Parathyroid adenoma (tissue), 2 donors: ENCODE measurements around the gene THY1.

Experiments used
- H2AFZ ChIP-seq: fragments of 300-600 bp; sonication (generic); one replicate; pipeline ENCODE4 v1.7.0; 2017; ENCODE audit warnings: antibody characterized with exemption, mild to moderate bottlenecking
- H3K27ac ChIP-seq: fragments of 300-600 bp; sonication (generic); one replicate; pipeline ENCODE4 v1.7.0; 2017
- H3K27me3 ChIP-seq: fragments of 300-600 bp; sonication (generic); one replicate; pipeline ENCODE4 v1.7.0; 2017; ENCODE audit warnings: low read length; ENCODE audit not compliant: control insufficient read depth, insufficient read depth
- H3K36me3 ChIP-seq: fragments of 300-600 bp; sonication (generic); one replicate; pipeline ENCODE4 v1.7.0; 2017; ENCODE audit warnings: low read length; ENCODE audit not compliant: control insufficient read depth, insufficient read depth
- H3K4me1 ChIP-seq: fragments of 300-600 bp; sonication (generic); one replicate; pipeline ENCODE4 v1.7.0; 2017; ENCODE audit warnings: control low read depth
- H3K4me2 ChIP-seq: fragments of 300-600 bp; sonication (generic); one replicate; pipeline ENCODE4 v1.7.0; 2017; ENCODE audit warnings: low read length
- H3K4me3 ChIP-seq: fragments of 300-600 bp; sonication (generic); one replicate; pipeline ENCODE4 v1.7.0; 2017; ENCODE audit warnings: low read depth, low read length
- H3K79me2 ChIP-seq: fragments of 300-600 bp; sonication (generic); one replicate; pipeline ENCODE4 v1.7.0; 2017; ENCODE audit warnings: control low read depth
- H3K9ac ChIP-seq: fragments of 300-600 bp; sonication (generic); one replicate; pipeline ENCODE4 v1.7.0; 2017; ENCODE audit warnings: mild to moderate bottlenecking
- H3K9me3 ChIP-seq: fragments of 300-600 bp; sonication (generic); one replicate; pipeline ENCODE4 v1.7.0; 2017; ENCODE audit warnings: low read length; ENCODE audit not compliant: control insufficient read depth
- CTCF ChIP-seq: fragments of 300-600 bp; sonication (generic); IDR thresholded peaks from one replicate; pipeline ENCODE4 v1.7.0; 2017; ENCODE audit warnings: antibody characterized with exemption, mild to moderate bottlenecking
- donor health status: primary hyperparathyroidism.

Gene THY1

GRCh38 chr11:119414734-119415133 lies 8.2 kb downstream of the THY1 start:
- H3K27me3 ChIP-seq: no peaks in the 10 kb centered on the region
- H3K79me2 ChIP-seq: no peaks in the 10 kb centered on the region
- peaks cover under 1% of the 10 kb centered on the region for H3K4me1 ChIP-seq
- no peak overlapping the region for H3K27ac ChIP-seq
- H3K4me2 ChIP-seq: no peak overlapping the region
- H3K4me3 ChIP-seq: no peak overlapping the region
- no peak overlapping the region for H2AFZ ChIP-seq
- no peaks in the 10 kb centered on the region for H3K36me3 ChIP-seq
- no peak overlapping the region for H3K9ac ChIP-seq
- no peak for TF ChIP-seq CTCF
- no peaks in the 10 kb centered on the region for H3K9me3 ChIP-seq

GRCh38 chr11:119414321-119414720 lies 8.7 kb downstream of the THY1 start:
- no peak overlapping the region for H3K4me2 ChIP-seq
- no peak overlapping the region for H2AFZ ChIP-seq
- H3K36me3 ChIP-seq: no peaks in the 10 kb centered on the region
- no peak overlapping the region for H3K4me3 ChIP-seq
- H3K79me2 ChIP-seq: no peaks in the 10 kb centered on the region
- H3K27ac ChIP-seq: no peak overlapping the region
- H3K9ac ChIP-seq: no peak overlapping the region
- no peaks in the 10 kb centered on the region for H3K9me3 ChIP-seq
- H3K27me3 ChIP-seq: no peaks in the 10 kb centered on the region
- no peak for TF ChIP-seq CTCF
- H3K4me1 ChIP-seq: no peaks in the 10 kb centered on the region

- Histone ChIP-seq H3K36me3 (no peaks in the 10 kb centered on the region), H3K79me2 (no peaks in the 10 kb centered on the region), H3K4me3 (no peak overlapping the region), H3K4me2 (no peak overlapping the region), H2AFZ (no peak overlapping the region), H3K9ac (no peak overlapping the region), H3K4me1 (no peaks in the 10 kb centered on the region), H3K27me3 (no peaks in the 10 kb centered on the region), H3K27ac (no peak overlapping the region), H3K9me3 (no peaks in the 10 kb centered on the region)
- no peak for TF ChIP-seq CTCF
Observed at GRCh38 chr11:119412072-119412471, 10.9 kb downstream of the THY1 start.

- Histone ChIP-seq H3K4me3 (no peak overlapping the region), H3K4me1 (no peaks in the 10 kb centered on the region), H3K27ac (no peak overlapping the region), H3K4me2 (no peak overlapping the region), H2AFZ (no peak overlapping the region), H3K79me2 (no peaks in the 10 kb centered on the region), H3K9ac (no peak overlapping the region), H3K9me3 (no peaks in the 10 kb centered on the region), H3K36me3 (no peaks in the 10 kb centered on the region), H3K27me3 (no peaks in the 10 kb centered on the region)
- no peak for TF ChIP-seq CTCF
Observed at GRCh38 chr11:119410501-119410900, 12.5 kb downstream of the THY1 start.

DNA sequence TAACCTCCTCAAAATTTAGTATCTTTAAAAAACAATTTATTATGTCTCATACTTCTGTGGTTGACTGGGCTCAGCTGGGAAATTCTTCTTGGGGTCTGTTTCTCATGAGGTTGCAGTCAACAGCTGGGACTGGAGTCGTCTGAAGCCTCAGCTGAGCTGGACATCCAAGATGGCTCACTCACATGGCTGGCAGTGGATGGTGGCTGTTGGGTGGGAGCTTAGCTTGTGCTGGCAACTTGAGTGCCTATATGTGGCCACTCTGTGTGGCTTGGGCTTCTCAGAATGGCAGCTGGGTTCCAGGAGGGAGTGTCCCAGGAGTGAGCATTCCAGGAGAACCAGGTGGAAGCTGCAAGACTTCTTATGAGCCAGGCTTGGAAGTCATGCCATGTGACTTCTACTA lies 13.2 kb downstream of the THY1 start:
- H3K9ac ChIP-seq: no peak overlapping the region
- no peaks in the 10 kb centered on the region for H3K4me1 ChIP-seq
- H3K27me3 ChIP-seq: no peaks in the 10 kb centered on the region
- no peak for TF ChIP-seq CTCF
- no peaks in the 10 kb centered on the region for H3K36me3 ChIP-seq
- no peak overlapping the region for H3K4me3 ChIP-seq
- no peak overlapping the region for H3K27ac ChIP-seq
- no peak overlapping the region for H3K4me2 ChIP-seq
- no peaks in the 10 kb centered on the region for H3K79me2 ChIP-seq
- H3K9me3 ChIP-seq: no peaks in the 10 kb centered on the region
- no peak overlapping the region for H2AFZ ChIP-seq
